Endodermal cell (in vitro differentiated cells): ENCODE data around the gene SCML2. TPM values are rescaled to one million over a fixed set of nuclear protein-coding genes. Genes with fewer than 3 reads are reported as not detected.
"Not testable (repeated sequence)": the region's sequence is repeated elsewhere in the genome, so short reads cannot be mapped to it uniquely, and the experiment has no call there.

Experiments used
- DNase-seq: peaks from one replicate; pipeline ENCODE4 v3.0.0-alpha.2; 2017
- H3K27ac ChIP-seq: 2 replicates; pipeline ENCODE4 v1.5.1; 2013; ENCODE audit warnings: mild to moderate bottlenecking, low read depth, low read length, moderate library complexity
- H3K27me3 ChIP-seq: 2 replicates; pipeline ENCODE4 v1.6.1; 2013; ENCODE audit warnings: mild to moderate bottlenecking, low read length, moderate library complexity; ENCODE audit not compliant: insufficient read depth, control insufficient read depth, poor library complexity, severe bottlenecking
- H3K36me3 ChIP-seq: 2 replicates; pipeline ENCODE4 v1.7.0; 2013; ENCODE audit warnings: mild to moderate bottlenecking, low read length, moderate library complexity; ENCODE audit not compliant: control insufficient read depth, insufficient read depth
- H3K4me1 ChIP-seq: one replicate; pipeline ENCODE4 v1.7.0; 2013; ENCODE audit warnings: low read length; ENCODE audit not compliant: control insufficient read depth, insufficient read depth
- H3K4me3 ChIP-seq: 2 replicates; pipeline ENCODE4 v1.5.1; 2013; ENCODE audit warnings: mild to moderate bottlenecking, low read length, moderate library complexity
- H3K9ac ChIP-seq: 2 replicates; pipeline ENCODE4 v1.6.1; 2013; ENCODE audit warnings: mild to moderate bottlenecking, low read length, moderate library complexity; ENCODE audit not compliant: poor library complexity, severe bottlenecking; ENCODE audit errors: extremely low read depth
- H3K9me3 ChIP-seq: 2 replicates; pipeline ENCODE4 v1.6.1; 2013; ENCODE audit warnings: mild to moderate bottlenecking, low read length, moderate library complexity; ENCODE audit not compliant: control insufficient read depth
- H3K27ac Mint-ChIP-seq: 2 replicates; pipeline ENCODE4 v1.8.0; 2020; ENCODE audit warnings: mixed read lengths
- H3K27me3 Mint-ChIP-seq: 2 replicates; pipeline ENCODE4 v1.8.0; 2021; ENCODE audit warnings: mild to moderate bottlenecking, mixed read lengths; ENCODE audit not compliant: insufficient read depth
- H3K36me3 Mint-ChIP-seq: 2 replicates; pipeline ENCODE4 v1.8.0; 2020; ENCODE audit warnings: low read depth, mixed read lengths
- H3K4me1 Mint-ChIP-seq: 2 replicates; pipeline ENCODE4 v1.8.0; 2020; ENCODE audit warnings: mixed read lengths
- H3K4me3 Mint-ChIP-seq: 2 replicates; pipeline ENCODE4 v1.8.0; 2020; ENCODE audit warnings: mild to moderate bottlenecking, moderate library complexity, mixed read lengths
- H3K9me3 Mint-ChIP-seq: 2 replicates; pipeline ENCODE4 v1.8.0; 2020; ENCODE audit warnings: mild to moderate bottlenecking, mixed read lengths
- WGBS, 2 experiments: methylation state at CpG; one replicate each; pipeline versions ENCODE4 v1.1.5 to v1.1.7; 2013; ENCODE audit warnings: missing lambda C conversion rate in 2 of 2, mixed read lengths in 1 of 2; ENCODE audit not compliant: insufficient coverage in 1 of 2, insufficient read length in 1 of 2; 5-methylcytosine and 5-hydroxymethylcytosine counted together
- total RNA-seq, 2 donors: library from RNA; stranded (reverse); fragmentation: NEBNext Ultra II Directional in 1 of 2; extraction: Animal tissue kit (Norgen Biotek cat#: 25700) in 1 of 2; gene quantifications; 2 replicates in 1 of 2; 3 replicates in 1 of 2; pipeline ENCODE4 v1.2.1, GENCODE V29; 2021
- TF ChIP-seq, protein P1 (sequence below): fragments of 200-600 bp; sonication (generic); conservative IDR thresholded peaks from 2 replicates; pipeline ENCODE4 v1.5.0; 2021; ENCODE audit warnings: antibody characterized with exemption, mild to moderate bottlenecking

SCML2 gene
- total RNA-seq, 2 donors from 2014 or later, result 16.8 to 22.8 TPM

DNA sequence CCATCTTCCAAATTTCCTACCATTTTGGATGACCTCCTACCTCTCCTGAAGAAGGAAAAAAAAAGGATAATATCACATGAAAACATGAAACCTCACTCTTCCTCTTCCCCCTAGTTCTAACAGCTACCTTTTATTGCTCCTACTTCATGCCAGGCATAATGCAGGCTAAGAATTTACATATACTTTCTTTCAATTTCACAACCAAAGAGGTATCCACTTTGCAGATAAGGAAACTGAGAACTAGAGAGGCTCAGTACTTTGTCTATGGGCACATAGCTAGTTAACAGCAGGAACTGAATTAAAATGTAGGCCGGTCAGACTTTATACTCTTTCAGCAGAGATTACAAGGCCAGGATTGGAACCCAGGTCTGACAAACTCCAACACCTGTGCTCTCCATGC is 99.4 kb downstream of the SCML2 start:
- WGBS, 2 experiments, result 94% methylated on average over 1 of the region's 1 CpG; no CpG with 5 or more reads in 1 of the 2 experiments
- H3K27ac ChIP-seq, result no peak overlapping the region
- Mint-ChIP-seq H3K36me3 (peaks cover 25% of the 10 kb centered on the region), H3K27me3 (no peaks in the 10 kb centered on the region), H3K27ac (no peak overlapping the region), H3K4me3 (no peak overlapping the region), H3K4me1 (peaks cover 5% of the 10 kb centered on the region), H3K9me3 (peaks cover 44% of the 10 kb centered on the region)
- no peak for DNase-seq
- H3K9me3 ChIP-seq, result peaks cover 6% of the 10 kb centered on the region
- no peak overlapping the region for H3K9ac ChIP-seq
- H3K4me3 ChIP-seq, result no peak overlapping the region
- H3K27me3 ChIP-seq, result no peaks in the 10 kb centered on the region
- TF ChIP-seq, protein P1, sequence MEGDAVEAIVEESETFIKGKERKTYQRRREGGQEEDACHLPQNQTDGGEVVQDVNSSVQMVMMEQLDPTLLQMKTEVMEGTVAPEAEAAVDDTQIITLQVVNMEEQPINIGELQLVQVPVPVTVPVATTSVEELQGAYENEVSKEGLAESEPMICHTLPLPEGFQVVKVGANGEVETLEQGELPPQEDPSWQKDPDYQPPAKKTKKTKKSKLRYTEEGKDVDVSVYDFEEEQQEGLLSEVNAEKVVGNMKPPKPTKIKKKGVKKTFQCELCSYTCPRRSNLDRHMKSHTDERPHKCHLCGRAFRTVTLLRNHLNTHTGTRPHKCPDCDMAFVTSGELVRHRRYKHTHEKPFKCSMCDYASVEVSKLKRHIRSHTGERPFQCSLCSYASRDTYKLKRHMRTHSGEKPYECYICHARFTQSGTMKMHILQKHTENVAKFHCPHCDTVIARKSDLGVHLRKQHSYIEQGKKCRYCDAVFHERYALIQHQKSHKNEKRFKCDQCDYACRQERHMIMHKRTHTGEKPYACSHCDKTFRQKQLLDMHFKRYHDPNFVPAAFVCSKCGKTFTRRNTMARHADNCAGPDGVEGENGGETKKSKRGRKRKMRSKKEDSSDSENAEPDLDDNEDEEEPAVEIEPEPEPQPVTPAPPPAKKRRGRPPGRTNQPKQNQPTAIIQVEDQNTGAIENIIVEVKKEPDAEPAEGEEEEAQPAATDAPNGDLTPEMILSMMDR, result no peak
- H3K36me3 ChIP-seq, result peaks cover 7% of the 10 kb centered on the region
- H3K4me1 ChIP-seq, result no peaks in the 10 kb centered on the region

DNA sequence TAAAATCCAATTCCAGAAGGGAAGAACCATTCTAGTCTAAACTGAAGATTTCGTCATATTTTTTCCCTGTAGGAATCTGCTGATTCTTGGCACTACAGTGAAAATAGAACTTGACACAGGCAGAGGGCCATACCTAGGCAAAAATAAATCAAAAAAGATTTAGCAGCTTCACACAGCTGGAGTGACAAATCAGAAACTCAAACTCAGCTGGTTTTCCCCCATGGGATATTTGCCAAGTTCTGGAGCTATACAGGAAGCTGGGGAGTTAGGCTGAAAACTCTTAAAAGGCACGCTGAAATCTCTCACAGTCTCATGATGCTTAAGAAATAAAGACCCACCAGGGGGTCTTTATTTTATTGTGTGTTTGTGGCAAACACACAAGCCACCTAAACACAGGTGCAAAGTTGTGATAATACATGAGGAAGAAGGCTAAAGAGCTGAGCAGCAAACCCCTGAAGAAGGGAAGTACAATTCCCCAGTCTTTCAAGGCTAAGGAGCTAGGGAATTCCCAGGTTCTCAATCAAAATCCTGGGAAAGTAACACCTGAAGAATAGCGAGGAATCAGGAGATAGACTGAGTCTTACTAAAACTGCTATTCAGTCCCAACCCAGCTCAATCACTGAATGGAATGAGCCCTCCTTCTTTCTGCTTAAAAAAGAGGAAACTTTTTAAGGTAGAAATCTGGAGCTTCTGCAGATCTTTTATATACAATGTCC is 101.7 kb downstream of the SCML2 start:
- Histone ChIP-seq H3K4me3 (no peak overlapping the region), H3K9me3 (peaks cover 6% of the 10 kb centered on the region), H3K36me3 (peaks cover 7% of the 10 kb centered on the region), H3K4me1 (no peaks in the 10 kb centered on the region), H3K27me3 (no peaks in the 10 kb centered on the region), H3K9ac (no peak overlapping the region), H3K27ac (no peak overlapping the region)
- Mint-ChIP-seq H3K27me3 (peaks cover 4% of the 10 kb centered on the region), H3K36me3 (peaks cover 31% of the 10 kb centered on the region), H3K9me3 (peaks cover 54% of the 10 kb centered on the region), H3K4me1 (peaks cover 4% of the 10 kb centered on the region), H3K27ac (no peak overlapping the region), H3K4me3 (no peak overlapping the region)
- WGBS, 2 experiments, result 61 to 100% methylated on average over 1 to 2 of the region's 3 CpGs
- DNase-seq, result no peak
- TF ChIP-seq, protein P1, result no peak

DNA sequence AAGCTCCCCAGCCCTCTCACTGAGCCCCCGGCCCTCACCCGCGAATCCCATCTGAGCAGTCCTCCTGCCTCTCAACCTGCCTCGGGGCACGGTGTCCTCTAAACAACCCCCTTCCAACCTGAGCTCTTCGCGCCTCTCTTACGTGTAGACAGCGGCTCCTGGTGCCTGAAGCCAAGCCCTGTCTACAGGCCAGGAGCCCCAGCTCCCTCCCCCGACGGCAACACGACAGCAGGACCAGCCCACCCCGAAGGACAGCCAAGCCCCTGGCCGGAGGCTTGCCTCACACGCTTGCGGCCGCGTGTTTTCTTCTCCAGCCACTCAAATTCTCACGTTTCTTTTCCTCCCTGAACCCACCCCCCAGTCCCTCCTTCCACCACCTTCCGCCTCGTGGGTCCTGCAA is 124.8 kb downstream of the SCML2 start:
- H3K36me3 ChIP-seq, H3K4me1 Mint-ChIP-seq, H3K36me3 Mint-ChIP-seq, H3K27me3 ChIP-seq, H3K9me3 ChIP-seq, H3K4me3 Mint-ChIP-seq, H3K9ac ChIP-seq, H3K27ac Mint-ChIP-seq, H3K27me3 Mint-ChIP-seq, H3K4me3 ChIP-seq, H3K27ac ChIP-seq, DNase-seq, H3K4me1 ChIP-seq: not testable (repeated sequence)
- 96% methylated on average over 9 of the region's 21 CpGs; no CpG with 5 or more reads in 1 of the 2 experiments for whole genome bisulfite sequencing, 2 experiments
- H3K9me3 Mint-ChIP-seq, result peaks cover 63% of the 10 kb centered on the region
